Calu3 (cell line): Measurements from ENCODE around the gene ALKBH4. TPM values are rescaled to one million over a fixed set of nuclear protein-coding genes. Genes with fewer than 3 reads are reported as not detected.
"Not testable (repeated sequence)": the region's sequence is repeated elsewhere in the genome, so short reads cannot be mapped to it uniquely, and the experiment has no call there.

ENCODE experiments used
- BruUV-seq: library from RNA; stranded (reverse); fragments of 400-500 nt; replicated peaks from 2 replicates; lab custom pipeline; 2021; lab: Mats Ljungman, UMichigan
- CTCF ChIA-PET: fragments of 300-600 bp; sonication (Branson Sonifier 250); formaldehyde crosslinking; loops from one replicate; lab custom pipeline; 2022; ENCODE audit warnings: antibody characterized with exemption; lab: Charles Lee
- DNase-seq: peaks from one replicate; pipeline ENCODE4 v3.0.0; 2022
- H3K27ac Mint-ChIP-seq: one replicate; pipeline ENCODE4 v1.8.0; 2022; ENCODE audit warnings: mixed read lengths; ENCODE audit not compliant: unreplicated experiment
- H3K27me3 Mint-ChIP-seq: one replicate; pipeline ENCODE4 v1.8.0; 2022; ENCODE audit warnings: mixed read lengths; ENCODE audit not compliant: unreplicated experiment
- H3K36me3 Mint-ChIP-seq: one replicate; pipeline ENCODE4 v1.8.0; 2022; ENCODE audit warnings: mild to moderate bottlenecking, moderate library complexity, mixed read lengths; ENCODE audit not compliant: insufficient read depth, unreplicated experiment
- H3K4me1 Mint-ChIP-seq: one replicate; pipeline ENCODE4 v1.8.0; 2022; ENCODE audit warnings: mild to moderate bottlenecking, low read depth, mixed read lengths; ENCODE audit not compliant: unreplicated experiment
- H3K4me3 Mint-ChIP-seq: one replicate; pipeline ENCODE4 v1.8.0; 2022; ENCODE audit warnings: mild to moderate bottlenecking, low read depth, moderate library complexity, mixed read lengths; ENCODE audit not compliant: unreplicated experiment
- H3K9me3 Mint-ChIP-seq: one replicate; pipeline ENCODE4 v1.8.0; 2022; ENCODE audit warnings: low read depth, mixed read lengths; ENCODE audit not compliant: unreplicated experiment
- intact Hi-C: fragments of 100-400 bp; cut with micrococcal nuclease; formaldehyde crosslinking; loops from one replicate; pipeline ENCODE4 v1.10.0; 2022; ENCODE audit not compliant: unreplicated experiment
- total RNA-seq: library from RNA; stranded (reverse); gene quantifications from 2 replicates; pipeline ENCODE4 v1.2.3, GENCODE V29; 2022
- TF ChIP-seq, protein P1 (sequence below): fragments of 200-600 bp; IDR thresholded peaks from one replicate; pipeline ENCODE4 v1.8.0; 2022; ENCODE audit warnings: antibody characterized with exemption; ENCODE audit not compliant: unreplicated experiment

Gene ALKBH4
- total RNA-seq, 1 experiment from 2014 or later = 5.4 TPM

DNA sequence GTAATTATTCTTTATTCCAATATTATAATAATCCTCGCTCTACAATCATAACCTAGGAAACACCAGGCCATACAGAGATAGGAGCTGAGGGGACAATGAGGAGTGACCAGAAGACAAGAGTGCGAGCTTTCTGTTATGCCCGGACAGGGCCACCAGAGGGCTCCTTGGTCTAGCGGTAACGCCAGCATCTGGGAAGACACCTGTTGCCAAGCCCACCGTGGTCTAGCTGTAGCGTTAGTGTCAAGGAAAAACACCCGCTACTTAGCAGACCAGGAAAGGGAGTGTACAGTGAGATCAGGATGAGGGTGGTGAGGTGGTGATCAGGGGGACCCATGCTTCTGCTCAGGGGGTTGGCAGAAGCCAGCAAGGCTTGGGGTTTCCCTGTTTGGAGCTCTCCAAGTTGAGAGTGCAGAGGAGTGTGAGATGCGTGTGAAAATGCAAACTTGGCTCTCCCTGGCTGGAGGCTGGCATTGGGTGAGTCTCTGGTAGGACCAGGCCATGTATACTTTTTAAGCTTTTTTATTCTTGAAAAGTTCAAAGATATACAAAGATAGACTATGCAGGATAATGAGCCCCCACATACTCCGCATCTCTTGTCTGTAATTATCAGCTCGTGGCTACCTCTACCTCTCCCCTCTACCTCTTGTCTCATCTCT, 15.4 kb upstream of the ALKBH4 start:
- H3K36me3 Mint-ChIP-seq, H3K27ac Mint-ChIP-seq, intact Hi-C loops, H3K9me3 Mint-ChIP-seq, BruUV-seq, H3K27me3 Mint-ChIP-seq, H3K4me1 Mint-ChIP-seq: not testable (repeated sequence)
- DNase-seq = peak; percentile 65
- peak overlapping the region; percentile 32 for H3K4me3 Mint-ChIP-seq
- TF ChIP-seq, protein P1, sequence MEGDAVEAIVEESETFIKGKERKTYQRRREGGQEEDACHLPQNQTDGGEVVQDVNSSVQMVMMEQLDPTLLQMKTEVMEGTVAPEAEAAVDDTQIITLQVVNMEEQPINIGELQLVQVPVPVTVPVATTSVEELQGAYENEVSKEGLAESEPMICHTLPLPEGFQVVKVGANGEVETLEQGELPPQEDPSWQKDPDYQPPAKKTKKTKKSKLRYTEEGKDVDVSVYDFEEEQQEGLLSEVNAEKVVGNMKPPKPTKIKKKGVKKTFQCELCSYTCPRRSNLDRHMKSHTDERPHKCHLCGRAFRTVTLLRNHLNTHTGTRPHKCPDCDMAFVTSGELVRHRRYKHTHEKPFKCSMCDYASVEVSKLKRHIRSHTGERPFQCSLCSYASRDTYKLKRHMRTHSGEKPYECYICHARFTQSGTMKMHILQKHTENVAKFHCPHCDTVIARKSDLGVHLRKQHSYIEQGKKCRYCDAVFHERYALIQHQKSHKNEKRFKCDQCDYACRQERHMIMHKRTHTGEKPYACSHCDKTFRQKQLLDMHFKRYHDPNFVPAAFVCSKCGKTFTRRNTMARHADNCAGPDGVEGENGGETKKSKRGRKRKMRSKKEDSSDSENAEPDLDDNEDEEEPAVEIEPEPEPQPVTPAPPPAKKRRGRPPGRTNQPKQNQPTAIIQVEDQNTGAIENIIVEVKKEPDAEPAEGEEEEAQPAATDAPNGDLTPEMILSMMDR = peak; percentile 15
- CTCF ChIA-PET = interaction anchor here (0.6 to 1.3 kb wide), 2 partner anchors 13 to 93 kb away, joined by 3 read pairs; no protein-coding TSS in a partner anchor

DNA sequence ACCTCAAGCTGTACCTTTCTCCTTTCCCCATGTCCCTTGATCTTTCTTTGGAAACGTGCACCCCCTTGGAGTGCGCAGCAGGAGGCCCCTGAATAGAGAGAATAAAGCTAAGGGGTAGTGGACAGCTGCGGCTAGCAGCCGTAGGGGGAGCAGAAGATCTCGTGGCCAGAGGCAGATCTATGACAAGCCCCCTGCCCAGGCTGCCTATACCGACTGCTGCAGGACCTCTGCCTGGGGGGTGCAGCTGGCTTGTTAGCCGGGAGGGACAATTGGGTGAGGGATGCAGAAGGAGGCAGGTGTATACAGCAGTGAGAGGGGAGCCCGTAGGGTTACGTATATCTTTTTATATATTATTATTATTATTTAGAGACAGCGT, 14.5 kb upstream of the ALKBH4 start:
- H3K4me3 Mint-ChIP-seq = peak overlapping the region; percentile 66
- H3K36me3 Mint-ChIP-seq, intact Hi-C loops, H3K4me1 Mint-ChIP-seq, DNase-seq, H3K9me3 Mint-ChIP-seq, H3K27me3 Mint-ChIP-seq, BruUV-seq, H3K27ac Mint-ChIP-seq: not testable (repeated sequence)
- CTCF ChIA-PET = interaction anchor here (1.3 kb wide), 1 partner anchor 94 kb away, joined by 3 read pairs; no protein-coding TSS in a partner anchor

DNA sequence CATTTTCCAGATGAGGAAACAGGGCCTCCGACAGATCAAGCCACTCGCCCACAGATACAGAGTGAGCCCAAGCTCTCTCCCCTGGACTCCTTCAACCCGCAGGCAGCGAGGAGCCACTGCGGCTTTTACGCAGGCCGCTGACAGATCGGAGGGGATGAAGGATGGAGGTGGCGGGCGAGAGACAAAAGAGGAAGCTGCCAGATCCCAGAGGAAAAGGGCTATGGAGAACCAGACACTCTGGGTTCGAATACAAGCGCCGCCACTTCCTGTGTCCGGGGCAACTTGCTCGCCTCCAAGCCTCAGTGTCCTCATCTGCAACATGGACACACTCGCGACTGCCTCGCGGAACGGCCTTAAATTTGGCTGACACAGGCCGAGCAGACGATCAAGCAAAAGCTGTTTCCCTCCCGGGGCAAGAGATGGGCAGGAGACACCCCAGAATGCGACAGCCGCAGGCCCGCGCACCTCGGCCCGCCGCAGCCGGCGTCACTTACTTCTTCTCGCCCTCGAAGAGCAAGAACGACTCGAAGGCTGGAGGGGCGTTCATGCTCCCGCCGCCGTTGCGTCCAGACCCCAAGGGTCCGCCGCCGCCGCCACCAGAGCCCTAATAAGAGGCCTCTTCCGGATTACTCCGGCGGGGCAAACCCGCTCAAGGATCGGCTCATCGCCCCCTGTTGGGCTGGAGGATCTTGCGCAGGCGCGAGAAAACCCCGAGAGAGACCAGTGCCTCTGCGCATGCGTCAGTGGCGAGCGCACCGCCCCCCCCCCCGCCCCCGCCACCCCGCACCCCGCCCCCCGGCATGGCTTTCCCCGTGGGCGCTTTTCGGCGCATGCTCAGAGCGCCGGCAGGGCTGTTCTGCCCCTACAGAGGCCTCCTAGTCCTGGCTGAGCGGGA, 13.9 kb upstream of the ALKBH4 start, which contains the start of gene POLR2J:
Gene POLR2J, minus strand, starts transcription at position 609 of the 895 bp plus-strand sequence. Its CDS starts 62 bp downstream, at position 547.
- CTCF ChIA-PET = interaction anchor here (0.7 kb wide), 1 partner anchor 599 kb away, joined by 3 read pairs; no protein-coding TSS in a partner anchor
- BruUV-seq, H3K27ac Mint-ChIP-seq, H3K9me3 Mint-ChIP-seq, H3K36me3 Mint-ChIP-seq, H3K27me3 Mint-ChIP-seq, intact Hi-C loops, H3K4me1 Mint-ChIP-seq: not testable (repeated sequence)
- TF ChIP-seq, protein P1 = peak; percentile 15
- DNase-seq = peak; percentile 89
- H3K4me3 Mint-ChIP-seq = peak within 1 kb of the TSS; percentile 66

DNA sequence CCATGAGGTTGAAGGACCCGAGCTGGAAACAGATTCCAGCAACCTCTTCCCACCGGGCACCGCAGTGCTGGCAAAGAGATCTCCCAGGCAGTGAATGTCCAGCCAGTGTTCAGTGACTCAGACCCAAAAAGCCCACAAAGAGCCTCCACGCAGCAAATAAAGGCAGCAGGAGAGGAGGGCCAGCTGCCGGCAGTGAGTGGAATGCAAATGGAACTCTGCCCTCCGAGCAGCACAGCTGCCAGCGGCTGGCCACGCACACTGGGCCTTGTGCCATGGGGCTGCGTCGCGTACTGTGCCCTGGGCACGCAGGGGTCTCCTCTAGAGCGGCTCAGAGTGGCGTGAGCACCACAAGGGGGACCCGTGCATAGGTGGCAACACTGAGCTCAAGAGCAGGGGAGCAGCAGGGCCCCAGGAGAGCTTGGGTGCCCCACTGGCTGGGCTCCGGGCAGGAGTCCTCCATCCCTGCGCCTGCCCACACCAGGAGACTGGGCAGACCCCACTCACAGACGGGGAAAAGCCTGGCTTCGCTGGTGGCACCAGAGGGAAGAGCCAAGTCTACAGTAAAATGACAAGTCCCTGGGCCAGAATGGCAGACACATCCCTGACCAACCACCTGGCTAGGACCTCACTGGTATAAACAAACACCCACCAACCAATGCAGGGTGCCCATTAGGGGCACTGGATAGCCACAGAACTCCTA, 10.2 kb upstream of the ALKBH4 start:
- BruUV-seq, H3K4me1 Mint-ChIP-seq, H3K27ac Mint-ChIP-seq, intact Hi-C loops, CTCF ChIA-PET, H3K36me3 Mint-ChIP-seq, DNase-seq, H3K27me3 Mint-ChIP-seq, H3K9me3 Mint-ChIP-seq, H3K4me3 Mint-ChIP-seq: not testable (repeated sequence)

DNA sequence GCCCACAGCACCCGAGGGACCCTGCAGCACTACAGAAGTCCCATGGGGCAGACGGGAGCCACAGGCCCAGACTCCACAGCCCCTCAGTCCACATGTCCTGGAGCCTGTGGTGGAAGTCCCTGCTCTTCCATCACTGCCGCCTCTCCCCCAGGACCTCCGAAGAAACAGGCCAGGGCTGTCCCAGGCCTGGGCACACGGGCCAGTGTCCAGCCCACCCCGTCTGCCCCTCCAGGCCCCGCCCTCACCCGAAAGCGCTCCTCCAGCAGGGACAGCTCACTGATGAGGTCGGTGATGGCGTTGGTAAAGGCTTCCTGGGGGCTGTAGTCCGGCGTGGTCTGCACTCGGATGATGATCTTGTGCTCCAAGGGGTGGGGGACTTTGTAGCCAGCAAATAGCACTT, 9.5 kb upstream of the ALKBH4 start:
- H3K4me3 Mint-ChIP-seq, DNase-seq, CTCF ChIA-PET, BruUV-seq, H3K36me3 Mint-ChIP-seq, H3K27me3 Mint-ChIP-seq, H3K9me3 Mint-ChIP-seq, H3K27ac Mint-ChIP-seq, H3K4me1 Mint-ChIP-seq, intact Hi-C loops: not testable (repeated sequence)
